IPS-15b (cell line): ENCODE data around the gene SOCS1.

Experiments
- H3K27me3 ChIP-seq: one replicate; pipeline ENCODE4 v1.6.1; 2013; ENCODE audit warnings: low read length; ENCODE audit not compliant: control insufficient read depth, insufficient read depth
- H3K36me3 ChIP-seq: one replicate; pipeline ENCODE4 v1.6.1; 2013; ENCODE audit warnings: low read length; ENCODE audit not compliant: control insufficient read depth, insufficient read depth
- H3K4me1 ChIP-seq: one replicate; pipeline ENCODE4 v1.6.1; 2013; ENCODE audit warnings: mild to moderate bottlenecking, low read length; ENCODE audit not compliant: control insufficient read depth, insufficient read depth
- H3K4me3 ChIP-seq: one replicate; pipeline ENCODE4 v1.5.1; 2013; ENCODE audit warnings: low read depth, low read length
- H3K9ac ChIP-seq: one replicate; pipeline ENCODE4 v1.6.1; 2013; ENCODE audit warnings: low read depth, mild to moderate bottlenecking, low read length
- H3K9me3 ChIP-seq: one replicate; pipeline ENCODE4 v1.6.1; 2013; ENCODE audit warnings: mild to moderate bottlenecking, low read length; ENCODE audit not compliant: control insufficient read depth, insufficient read depth

Gene SOCS1

DNA sequence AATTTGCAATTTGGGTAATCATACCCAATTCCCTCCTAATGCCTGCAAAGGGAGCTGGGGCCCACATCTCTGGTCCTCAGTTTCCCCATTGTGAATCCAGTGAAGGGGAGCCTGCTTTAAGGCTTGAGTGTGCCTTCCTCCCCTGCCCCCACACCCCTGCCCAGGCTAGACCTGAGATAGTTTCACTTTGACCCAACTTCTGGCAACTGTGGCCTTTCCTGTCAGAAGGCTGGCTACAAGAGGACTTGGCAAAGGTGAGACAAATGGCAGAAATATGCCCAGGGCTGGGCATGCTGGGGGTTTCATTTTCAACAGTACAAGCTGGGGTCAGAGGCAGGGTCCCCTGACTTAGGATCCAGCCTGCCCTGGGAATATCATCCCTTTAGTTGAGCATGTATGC is 10.0 kb downstream of the SOCS1 start:
- Histone ChIP-seq H3K27me3 (no peaks in the 10 kb centered on the region), H3K36me3 (no peaks in the 10 kb centered on the region), H3K9ac (no peak overlapping the region), H3K9me3 (no peaks in the 10 kb centered on the region), H3K4me3 (no peak overlapping the region), H3K4me1 (no peaks in the 10 kb centered on the region)

GRCh38 chr16:11245222-11245737 is 10.7 kb downstream of the SOCS1 start:
- H3K36me3 ChIP-seq, result no peaks in the 10 kb centered on the region
- H3K4me1 ChIP-seq, result no peaks in the 10 kb centered on the region
- no peaks in the 10 kb centered on the region for H3K27me3 ChIP-seq
- H3K9ac ChIP-seq, result no peak overlapping the region
- no peaks in the 10 kb centered on the region for H3K9me3 ChIP-seq
- no peak overlapping the region for H3K4me3 ChIP-seq

- no peaks in the 10 kb centered on the region for H3K36me3 ChIP-seq
- H3K9ac ChIP-seq, result no peak overlapping the region
- no peak overlapping the region for H3K4me3 ChIP-seq
- H3K9me3 ChIP-seq, result no peaks in the 10 kb centered on the region
- no peaks in the 10 kb centered on the region for H3K4me1 ChIP-seq
- H3K27me3 ChIP-seq, result no peaks in the 10 kb centered on the region
These were observed 13.3 kb downstream of the SOCS1 start for GRCh38 chr16:11242658-11243057.

DNA sequence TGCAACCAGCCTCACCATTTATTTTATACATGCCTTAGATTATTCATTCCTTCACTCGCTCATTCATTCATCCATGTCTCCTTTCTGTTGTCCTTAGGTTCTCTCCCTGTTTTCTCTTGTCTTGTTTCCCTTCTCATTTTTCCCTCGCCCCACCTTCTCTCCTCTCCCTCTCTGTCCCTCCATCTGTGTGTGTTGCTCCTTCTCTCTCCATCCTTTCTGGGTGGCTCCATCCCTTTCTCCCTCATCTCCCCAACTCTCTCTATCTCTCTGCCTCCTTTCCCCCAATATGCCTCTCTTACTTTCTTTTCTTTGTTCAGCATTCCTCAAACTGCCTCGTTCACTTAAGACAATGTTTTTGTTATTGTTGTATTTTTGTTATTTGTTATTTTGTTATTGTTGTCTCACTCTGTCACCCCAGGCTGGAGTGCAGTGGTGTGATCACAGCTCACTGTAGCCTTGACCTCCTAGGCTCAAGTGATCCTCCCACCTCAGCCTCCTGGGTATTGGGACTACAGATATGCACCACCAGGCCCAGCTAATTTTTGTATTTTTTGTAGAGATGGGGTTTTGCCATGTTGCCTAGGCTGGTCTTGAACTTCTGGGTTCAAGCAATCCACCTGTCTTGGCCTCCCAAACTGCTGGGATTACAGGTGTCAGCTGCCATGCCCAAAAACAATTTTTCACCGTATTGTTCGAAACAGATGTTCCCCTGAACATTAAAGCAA is 14.4 kb downstream of the SOCS1 start:
- Histone ChIP-seq H3K27me3 (no peaks in the 10 kb centered on the region), H3K9ac (no peak overlapping the region), H3K4me3 (no peak overlapping the region), H3K9me3 (no peaks in the 10 kb centered on the region), H3K36me3 (no peaks in the 10 kb centered on the region), H3K4me1 (no peaks in the 10 kb centered on the region)

GRCh38 chr16:11240636-11241473 is 15.1 kb downstream of the SOCS1 start:
- no peak overlapping the region for H3K9ac ChIP-seq
- H3K9me3 ChIP-seq, result no peaks in the 10 kb centered on the region
- H3K36me3 ChIP-seq, result no peaks in the 10 kb centered on the region
- H3K4me3 ChIP-seq, result no peak overlapping the region
- no peaks in the 10 kb centered on the region for H3K4me1 ChIP-seq
- no peaks in the 10 kb centered on the region for H3K27me3 ChIP-seq

DNA sequence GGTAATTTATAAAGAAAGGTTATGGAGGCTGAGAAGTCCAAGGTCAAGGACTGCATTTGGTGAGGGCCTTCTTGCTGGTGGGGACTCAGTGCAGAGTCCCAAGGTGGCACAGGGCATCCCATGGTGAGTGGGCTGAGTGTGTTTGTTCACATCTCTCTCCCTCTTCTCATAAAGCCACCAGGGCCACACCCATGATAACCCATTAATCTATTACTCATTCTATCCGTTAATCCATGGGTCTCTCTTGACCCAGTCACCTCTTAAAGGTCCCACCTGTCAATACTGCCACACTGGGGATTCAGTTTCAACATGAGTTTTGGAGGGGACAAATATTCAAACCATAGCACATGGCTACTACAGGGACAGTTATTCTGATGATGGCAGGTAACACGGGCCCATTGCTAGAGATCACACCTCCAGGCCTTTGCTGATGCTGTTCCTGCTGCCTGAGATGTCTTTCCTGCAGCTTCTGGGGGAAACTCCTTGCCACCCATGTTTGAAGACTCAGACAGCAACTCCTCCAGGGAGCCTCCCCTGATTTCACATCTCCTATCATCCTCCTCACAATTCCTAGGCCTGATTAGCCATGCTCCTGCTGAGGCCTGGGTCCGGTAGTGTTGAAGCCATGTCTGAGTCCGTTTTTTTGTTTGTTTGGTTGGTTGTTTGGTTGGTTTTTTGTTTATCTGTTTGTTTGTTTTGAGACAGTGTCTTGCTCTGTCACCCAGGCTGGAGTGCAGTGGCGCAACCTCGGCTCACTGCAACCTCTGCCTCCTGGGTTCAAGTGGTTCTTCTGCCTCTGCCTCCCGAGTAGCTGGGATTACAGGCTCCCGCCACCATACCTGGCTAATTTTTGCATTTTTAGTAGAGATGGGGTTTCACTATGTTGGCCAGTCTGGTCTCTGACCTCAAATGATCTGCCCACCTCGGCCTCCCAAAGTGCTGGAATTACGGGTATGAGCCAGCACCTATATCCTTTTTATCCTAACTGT is 16.1 kb downstream of the SOCS1 start:
- Histone ChIP-seq H3K9me3 (no peaks in the 10 kb centered on the region), H3K9ac (no peak overlapping the region), H3K36me3 (no peaks in the 10 kb centered on the region), H3K4me1 (no peaks in the 10 kb centered on the region), H3K4me3 (no peak overlapping the region), H3K27me3 (no peaks in the 10 kb centered on the region)

DNA sequence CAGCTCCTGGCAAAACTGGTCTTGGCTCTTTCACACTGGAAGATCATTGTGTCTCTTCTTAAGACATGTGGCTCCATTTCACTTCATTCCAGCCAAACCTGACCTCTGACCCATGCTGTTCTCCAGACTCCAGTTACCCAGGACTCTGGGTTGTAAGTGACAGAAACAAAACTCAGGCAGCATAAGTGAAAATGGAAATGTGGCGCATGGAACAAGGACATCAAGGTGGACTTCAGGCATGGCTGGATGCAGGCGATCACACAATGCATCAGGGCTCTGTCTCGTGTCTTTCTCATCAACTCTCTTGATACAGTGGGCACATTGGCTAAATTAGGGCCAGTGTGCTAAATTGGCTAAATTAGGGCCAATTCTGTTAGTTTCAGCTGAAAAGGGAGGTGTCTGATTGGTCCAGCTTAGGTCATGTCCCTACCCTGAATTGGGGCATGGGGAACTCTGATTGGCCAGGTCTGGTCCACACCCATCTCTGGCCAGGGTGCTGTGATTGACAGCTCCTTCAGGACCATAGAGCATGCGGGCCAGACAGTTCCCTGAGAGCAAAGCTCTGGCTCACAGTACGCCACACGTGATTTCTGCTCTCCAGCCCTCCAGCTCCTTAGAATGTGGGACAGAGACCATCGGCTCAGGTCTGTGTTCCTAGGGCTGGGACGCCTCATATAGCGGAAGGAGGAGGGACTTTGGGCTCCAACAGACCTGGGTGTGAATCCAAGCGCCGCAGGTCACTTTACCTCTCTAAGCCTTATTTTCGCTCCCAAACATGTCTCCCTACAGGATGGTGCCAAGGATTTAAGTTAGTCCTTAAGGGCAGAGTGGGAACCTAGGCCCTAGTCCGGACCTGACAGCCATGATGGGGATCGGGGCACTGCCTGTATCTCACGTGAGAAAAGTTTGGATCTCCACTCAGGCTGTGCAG is 17.5 kb downstream of the SOCS1 start:
- no peaks in the 10 kb centered on the region for H3K4me1 ChIP-seq
- H3K9ac ChIP-seq, result no peak overlapping the region
- H3K4me3 ChIP-seq, result no peak overlapping the region
- no peaks in the 10 kb centered on the region for H3K9me3 ChIP-seq
- no peaks in the 10 kb centered on the region for H3K36me3 ChIP-seq
- H3K27me3 ChIP-seq, result no peaks in the 10 kb centered on the region

DNA sequence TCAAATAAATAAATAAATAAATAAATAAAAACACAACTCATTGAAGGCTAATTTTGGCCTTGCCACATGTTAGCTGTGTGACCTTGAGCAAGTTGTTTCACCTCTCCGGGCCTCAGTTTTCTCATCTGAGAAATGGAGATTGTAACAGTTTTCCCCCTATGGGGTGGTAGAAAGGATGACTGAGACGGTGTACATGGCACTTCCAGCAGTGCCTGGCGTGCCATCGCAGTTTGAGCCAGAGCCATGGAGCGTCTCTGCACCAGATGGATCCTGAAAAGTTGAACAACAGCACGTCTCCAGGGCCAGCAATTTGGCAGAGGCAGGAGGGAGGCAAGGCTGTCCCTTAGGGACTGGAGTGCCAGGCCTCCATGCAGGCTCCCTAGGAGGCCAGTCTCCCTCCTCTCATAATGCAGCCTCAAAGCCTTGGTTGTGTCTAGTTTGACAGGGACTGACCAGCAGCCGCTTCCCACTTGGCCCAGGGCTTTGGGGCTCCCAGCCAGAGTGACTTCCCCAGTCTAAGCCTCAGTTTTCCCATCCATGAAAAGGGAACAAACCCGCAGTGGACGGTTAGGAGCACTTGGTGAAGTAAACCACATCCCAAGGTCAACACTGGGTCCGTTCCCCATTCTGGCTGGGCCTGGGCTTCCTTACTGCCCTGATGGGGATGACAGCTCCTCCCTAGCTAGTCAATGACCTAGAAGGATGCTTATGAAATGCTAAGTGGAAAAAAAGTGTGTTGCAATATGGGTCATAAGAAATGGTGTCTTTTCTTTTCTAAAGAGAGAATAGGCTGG is 19.3 kb downstream of the SOCS1 start:
- Histone ChIP-seq H3K9ac (no peak overlapping the region), H3K36me3 (no peaks in the 10 kb centered on the region), H3K4me1 (no peaks in the 10 kb centered on the region), H3K9me3 (no peaks in the 10 kb centered on the region), H3K27me3 (peaks cover 2% of the 10 kb centered on the region), H3K4me3 (no peak overlapping the region)

- Histone ChIP-seq H3K4me1 (no peaks in the 10 kb centered on the region), H3K4me3 (no peak overlapping the region), H3K9me3 (no peaks in the 10 kb centered on the region), H3K27me3 (peaks cover 3% of the 10 kb centered on the region), H3K36me3 (no peaks in the 10 kb centered on the region), H3K9ac (no peak overlapping the region)
These were observed 20.4 kb downstream of the SOCS1 start for GRCh38 chr16:11235703-11235991.

GRCh38 chr16:11234884-11235702 is 20.9 kb downstream of the SOCS1 start:
- H3K9me3 ChIP-seq, result no peaks in the 10 kb centered on the region
- no peaks in the 10 kb centered on the region for H3K36me3 ChIP-seq
- H3K4me3 ChIP-seq, result no peak overlapping the region
- H3K27me3 ChIP-seq, result peaks cover 3% of the 10 kb centered on the region
- H3K9ac ChIP-seq, result no peak overlapping the region
- no peaks in the 10 kb centered on the region for H3K4me1 ChIP-seq
